HEK293 (cell line): ENCODE data around the gene DSTN.

ENCODE experiments used
- CTCF ChIA-PET: fragments of 350-600 bp; formaldehyde crosslinking; extraction: SDS; loops from one replicate; lab custom pipeline; 2021; ENCODE audit warnings: antibody characterized with exemption; lab: Yijun Ruan, JAX
- POLR2A ChIA-PET: fragments of 300-600 bp; formaldehyde crosslinking; extraction: SDS; loops from one replicate; lab custom pipeline; 2020; ENCODE audit warnings: antibody characterized with exemption, inconsistent platforms; lab: Yijun Ruan, JAX
- H3K27ac ChIP-seq: fragments of 200-500 bp; sonication (Bioruptor generic); 2 replicates; pipeline ENCODE4 v1.5.1; 2014; ENCODE audit warnings: low read depth, low read length, control low read depth, inconsistent platforms; ENCODE audit errors: extremely low read depth
- H3K36me3 ChIP-seq, 2 experiments: fragments of 200-500 bp in 1 of 2; sonication (Bioruptor generic) in 1 of 2; 1 replicate in 1 of 2; 2 replicates in 1 of 2; pipeline ENCODE4 v1.5.1; 2014 to 2017; ENCODE audit warnings: inconsistent platforms in 2 of 2, low read length in 2 of 2; ENCODE audit not compliant: control insufficient read depth in 2 of 2, insufficient read depth in 1 of 2
- H3K4me1 ChIP-seq: fragments of 200-500 bp; sonication (Bioruptor generic); 2 replicates; pipeline ENCODE4 v1.5.1; 2014; ENCODE audit warnings: mild to moderate bottlenecking, low read length, inconsistent platforms; ENCODE audit not compliant: control insufficient read depth, insufficient read depth
- H3K4me3 ChIP-seq: 2 replicates; pipeline ENCODE4 v1.5.1; 2011; ENCODE audit warnings: low read depth, mild to moderate bottlenecking, control low read depth, low read length, moderate library complexity
- H3K9me3 ChIP-seq: fragments of 200-500 bp; sonication (Bioruptor generic); 2 replicates; pipeline ENCODE4 v1.5.1; 2014; ENCODE audit warnings: low read depth, low read length, inconsistent platforms; ENCODE audit not compliant: control insufficient read depth, insufficient read depth
- AEBP2 ChIP-seq: fragments of 450-650 bp; formaldehyde crosslinking; IDR thresholded peaks from 2 replicates; pipeline ENCODE4 v1.5.1; 2016; ENCODE audit warnings: missing biosample characterization, missing genetic modification characterization, borderline replicate concordance
- ELK4 ChIP-seq: IDR thresholded peaks from 2 replicates; pipeline ENCODE4 v1.6.1; 2011; ENCODE audit warnings: mild to moderate bottlenecking, low read depth, low read length, borderline replicate concordance
- GLI4 ChIP-seq: fragments of 450-650 bp; formaldehyde crosslinking; IDR thresholded peaks from 2 replicates; pipeline ENCODE4 v1.5.1; 2016; ENCODE audit warnings: missing biosample characterization, missing genetic modification characterization
- HIC1 ChIP-seq: fragments of 450-650 bp; formaldehyde crosslinking; IDR thresholded peaks from 2 replicates; pipeline ENCODE4 v1.5.1; 2016; ENCODE audit warnings: missing biosample characterization, missing genetic modification characterization
- KLF7 ChIP-seq: fragments of 450-650 bp; formaldehyde crosslinking; IDR thresholded peaks from 2 replicates; pipeline ENCODE4 v1.5.1; 2016; ENCODE audit warnings: missing biosample characterization, missing genetic modification characterization, borderline replicate concordance
- MYNN ChIP-seq: fragments of 450-650 bp; formaldehyde crosslinking; IDR thresholded peaks from 2 replicates; pipeline ENCODE4 v1.5.1; 2016; ENCODE audit warnings: missing biosample characterization, missing genetic modification characterization, borderline replicate concordance
- ZBTB20 ChIP-seq: fragments of 450-650 bp; formaldehyde crosslinking; IDR thresholded peaks from 2 replicates; pipeline ENCODE4 v1.5.1; 2016; ENCODE audit warnings: missing biosample characterization, missing genetic modification characterization
- ZNF10 ChIP-seq: fragments of 450-650 bp; formaldehyde crosslinking; IDR thresholded peaks from 2 replicates; pipeline ENCODE4 v1.5.1; 2017; ENCODE audit warnings: missing biosample characterization, missing genetic modification characterization
- ZNF121 ChIP-seq: fragments of 450-650 bp; formaldehyde crosslinking; IDR thresholded peaks from 2 replicates; pipeline ENCODE4 v1.5.1; 2016; ENCODE audit warnings: missing biosample characterization, missing genetic modification characterization
- ZNF157 ChIP-seq: fragments of 450-650 bp; formaldehyde crosslinking; IDR thresholded peaks from 2 replicates; pipeline ENCODE4 v1.5.1; 2016; ENCODE audit warnings: missing biosample characterization, missing genetic modification characterization
- ZNF23 ChIP-seq: fragments of 450-650 bp; formaldehyde crosslinking; IDR thresholded peaks from 2 replicates; pipeline ENCODE4 v1.5.1; 2016; ENCODE audit warnings: missing biosample characterization, missing genetic modification characterization, borderline replicate concordance
- ZNF24 ChIP-seq: fragments of 450-650 bp; formaldehyde crosslinking; IDR thresholded peaks from 2 replicates; pipeline ENCODE4 v1.5.1; 2016; ENCODE audit warnings: missing biosample characterization, missing genetic modification characterization
- ZNF248 ChIP-seq: fragments of 450-650 bp; formaldehyde crosslinking; IDR thresholded peaks from 2 replicates; pipeline ENCODE4 v1.5.1; 2017; ENCODE audit warnings: missing biosample characterization, missing genetic modification characterization
- ZNF433 ChIP-seq: fragments of 450-650 bp; formaldehyde crosslinking; IDR thresholded peaks from 2 replicates; pipeline ENCODE4 v1.5.1; 2016; ENCODE audit warnings: missing biosample characterization, missing genetic modification characterization, low read depth
- ZNF513 ChIP-seq: fragments of 450-650 bp; IDR thresholded peaks from 2 replicates; pipeline ENCODE4 v1.5.1; 2018; ENCODE audit warnings: missing biosample characterization, missing genetic modification characterization
- ZNF514 ChIP-seq: fragments of 450-650 bp; formaldehyde crosslinking; IDR thresholded peaks from 2 replicates; pipeline ENCODE4 v1.5.1; 2016; ENCODE audit warnings: missing biosample characterization, missing genetic modification characterization
- ZNF529 ChIP-seq: fragments of 450-650 bp; formaldehyde crosslinking; IDR thresholded peaks from 2 replicates; pipeline ENCODE4 v1.5.1; 2017; ENCODE audit warnings: missing genetic modification characterization, missing biosample characterization; ENCODE audit not compliant: insufficient replicate concordance
- ZNF624 ChIP-seq: fragments of 450-650 bp; formaldehyde crosslinking; IDR thresholded peaks from 2 replicates; pipeline ENCODE4 v1.5.1; 2017; ENCODE audit warnings: missing biosample characterization, missing genetic modification characterization
- ZNF777 ChIP-seq: fragments of 450-650 bp; formaldehyde crosslinking; IDR thresholded peaks from 2 replicates; pipeline ENCODE4 v1.5.1; 2017; ENCODE audit warnings: missing biosample characterization, missing genetic modification characterization, borderline replicate concordance
- ZNF837 ChIP-seq: fragments of 450-650 bp; formaldehyde crosslinking; IDR thresholded peaks from 2 replicates; pipeline ENCODE4 v1.5.1; 2016; ENCODE audit warnings: missing biosample characterization, missing genetic modification characterization
- ZSCAN16 ChIP-seq: fragments of 450-650 bp; formaldehyde crosslinking; IDR thresholded peaks from 2 replicates; pipeline ENCODE4 v1.5.1; 2016; ENCODE audit warnings: missing biosample characterization, missing genetic modification characterization
- ZSCAN5A ChIP-seq: fragments of 450-650 bp; formaldehyde crosslinking; IDR thresholded peaks from 2 replicates; pipeline ENCODE4 v1.5.1; 2016; ENCODE audit warnings: missing biosample characterization, missing genetic modification characterization
- ZXDB ChIP-seq: fragments of 450-650 bp; formaldehyde crosslinking; IDR thresholded peaks from 2 replicates; pipeline ENCODE4 v1.5.1; 2016; ENCODE audit warnings: missing biosample characterization, missing genetic modification characterization

The DSTN gene

GRCh38 chr20:17558941-17559304 lies 11.0 kb upstream of the DSTN start (continued):
- TF ChIP-seq ELK4 (no peak), ZNF157 (tag by site-specific recombination) (no peak), ZXDB (tag by site-specific recombination) (no peak), ZNF121 (tag by site-specific recombination) (no peak), ZSCAN5A (tag by site-specific recombination) (no peak), ZNF529 (tag by site-specific recombination) (no peak), ZNF624 (tag by site-specific recombination) (no peak), MYNN (no peak), ZNF837 (no peak), ZBTB20 (tag by site-specific recombination) (no peak), GLI4 (tag by site-specific recombination) (no peak)

- Histone ChIP-seq H3K36me3 (no peaks in the 10 kb centered on the region), H3K27ac (no peak overlapping the region), H3K4me3 (no peak overlapping the region), H3K9me3 (no peaks in the 10 kb centered on the region), H3K4me1 (peaks cover 16% of the 10 kb centered on the region)
- CTCF ChIA-PET: interaction anchor here (0.6 kb wide), 1 partner anchor 17 kb away, joined by 5 read pairs; no protein-coding TSS in a partner anchor
- TF ChIP-seq KLF7 (tag by site-specific recombination) (no peak), ZNF777 (no peak), ZNF24 (no peak), HIC1 (tag by site-specific recombination) (no peak), ZNF514 (tag by site-specific recombination) (no peak), ZNF513 (tag by site-specific recombination) (no peak), ZNF23 (tag by site-specific recombination) (no peak), AEBP2 (tag by site-specific recombination) (no peak), ZNF248 (tag by site-specific recombination) (no peak), ZNF10 (no peak), ZNF433 (tag by site-specific recombination) (no peak), ZSCAN16 (tag by site-specific recombination) (no peak)
- POLR2A ChIA-PET: interaction anchor here (1.3 kb wide), 1 partner anchor 10 kb away, joined by 4 read pairs; the partner anchor contains the start of gene DSTN
These were observed 10.5 kb upstream of the DSTN start for GRCh38 chr20:17559338-17559737.
